ENCODE measurements around the gene CAMK2G. TPM values are rescaled to one million over a fixed set of nuclear protein-coding genes. Genes with fewer than 3 reads are reported as not detected.

The CAMK2G gene
- total RNA-seq, 1 donor from 2014 or later: 15.9 TPM

DNA sequence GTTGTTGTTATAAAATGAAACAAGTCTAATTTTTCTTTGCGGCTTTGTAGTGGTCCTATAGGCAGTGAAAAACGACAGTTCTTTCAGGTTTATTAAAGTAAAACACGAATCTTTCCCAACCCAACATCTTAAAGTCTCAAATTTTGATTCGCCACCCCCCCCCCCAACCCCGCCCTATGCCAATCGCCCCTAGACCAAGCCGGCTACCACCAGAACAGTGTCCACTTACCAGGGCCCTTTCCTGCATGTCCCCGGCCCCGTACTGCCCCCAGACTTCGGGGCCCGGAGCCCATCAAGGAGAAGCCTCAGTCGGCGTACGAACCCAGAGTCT is 92.8 kb downstream of the CAMK2G start:
- H3K4me1 Mint-ChIP-seq (ENCODE audit: low read depth): peaks cover 46% of the 10 kb centered on the region
- no peak for DNase-seq (ENCODE audit: low spot score)
- no peaks in the 10 kb centered on the region for H3K27me3 Mint-ChIP-seq (ENCODE audit: insufficient read depth)
- no peaks in the 10 kb centered on the region for H3K9me3 Mint-ChIP-seq
- peak overlapping the region; percentile 99 for H3K27ac Mint-ChIP-seq
- peaks cover 26% of the 10 kb centered on the region for H3K36me3 Mint-ChIP-seq (ENCODE audit: low read depth)
- H3K4me3 Mint-ChIP-seq: peak overlapping the region; percentile 99
- intact Hi-C loops (cut with micrococcal nuclease): loop anchor here (1.0 to 10.0 kb wide), 2 partner anchors 9 to 537 kb away; partner anchors contain the start of gene DNAJC9

DNA sequence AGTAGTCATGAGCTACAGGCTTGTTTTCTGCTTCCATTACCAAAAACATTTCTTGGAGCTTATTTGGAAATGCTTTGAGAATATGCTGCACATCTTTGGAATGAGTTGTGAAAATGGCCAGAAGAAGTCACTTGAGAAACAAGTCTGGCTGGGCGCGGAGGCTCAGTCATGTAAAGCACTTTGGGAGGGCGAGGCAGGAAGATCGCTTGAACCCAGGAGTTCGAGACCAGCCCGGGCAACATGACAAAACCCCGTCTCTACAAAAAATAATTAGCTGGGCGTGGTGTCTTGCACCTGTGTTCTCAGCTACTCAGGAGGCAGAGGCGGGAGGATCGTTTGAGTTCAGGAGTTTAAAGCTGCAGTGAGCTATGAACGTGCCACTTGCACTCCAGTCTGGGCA is 93.4 kb downstream of the CAMK2G start:
- Mint-ChIP-seq H3K4me1 (ENCODE audit: low read depth) (peaks cover 42% of the 10 kb centered on the region), H3K36me3 (ENCODE audit: low read depth) (peaks cover 24% of the 10 kb centered on the region), H3K27ac (peak overlapping the region; percentile 99), H3K9me3 (no peaks in the 10 kb centered on the region), H3K4me3 (peak overlapping the region; percentile 99), H3K27me3 (ENCODE audit: insufficient read depth) (no peaks in the 10 kb centered on the region)
- intact Hi-C loops (cut with micrococcal nuclease): loop anchor here (1.0 to 10.0 kb wide), 2 partner anchors 9 to 536 kb away; partner anchors contain the start of gene DNAJC9
- no peak for DNase-seq (ENCODE audit: low spot score)

DNA sequence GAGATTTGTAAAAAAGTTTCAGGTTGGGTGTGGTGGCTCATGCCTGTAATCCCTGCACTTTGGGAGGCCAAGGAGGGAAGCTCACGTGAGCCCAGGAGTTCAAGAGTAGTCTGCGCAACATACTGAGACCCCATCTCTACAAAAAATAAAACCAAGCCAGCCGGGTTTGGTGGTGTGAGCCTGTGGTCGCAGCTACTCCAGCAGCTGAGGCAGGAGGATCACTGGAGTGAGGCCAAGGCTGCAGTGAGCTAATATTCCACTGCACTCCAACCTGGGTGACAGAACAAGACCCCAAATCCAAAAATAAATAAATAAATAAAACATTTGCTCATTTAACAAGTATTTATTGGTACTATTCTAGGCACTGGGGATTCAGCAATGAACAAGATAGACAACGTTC is 94.1 kb downstream of the CAMK2G start:
- Mint-ChIP-seq H3K9me3 (no peaks in the 10 kb centered on the region), H3K36me3 (ENCODE audit: low read depth) (peaks cover 30% of the 10 kb centered on the region), H3K4me1 (ENCODE audit: low read depth) (peaks cover 48% of the 10 kb centered on the region), H3K4me3 (peak overlapping the region; percentile 99), H3K27me3 (ENCODE audit: insufficient read depth) (no peaks in the 10 kb centered on the region), H3K27ac (peak overlapping the region; percentile 9)
- intact Hi-C loops (cut with micrococcal nuclease): loop anchor here (10.0 kb wide), 1 partner anchor 536 kb away; the partner anchor contains the start of gene DNAJC9
- no peak for DNase-seq (ENCODE audit: low spot score)

DNA sequence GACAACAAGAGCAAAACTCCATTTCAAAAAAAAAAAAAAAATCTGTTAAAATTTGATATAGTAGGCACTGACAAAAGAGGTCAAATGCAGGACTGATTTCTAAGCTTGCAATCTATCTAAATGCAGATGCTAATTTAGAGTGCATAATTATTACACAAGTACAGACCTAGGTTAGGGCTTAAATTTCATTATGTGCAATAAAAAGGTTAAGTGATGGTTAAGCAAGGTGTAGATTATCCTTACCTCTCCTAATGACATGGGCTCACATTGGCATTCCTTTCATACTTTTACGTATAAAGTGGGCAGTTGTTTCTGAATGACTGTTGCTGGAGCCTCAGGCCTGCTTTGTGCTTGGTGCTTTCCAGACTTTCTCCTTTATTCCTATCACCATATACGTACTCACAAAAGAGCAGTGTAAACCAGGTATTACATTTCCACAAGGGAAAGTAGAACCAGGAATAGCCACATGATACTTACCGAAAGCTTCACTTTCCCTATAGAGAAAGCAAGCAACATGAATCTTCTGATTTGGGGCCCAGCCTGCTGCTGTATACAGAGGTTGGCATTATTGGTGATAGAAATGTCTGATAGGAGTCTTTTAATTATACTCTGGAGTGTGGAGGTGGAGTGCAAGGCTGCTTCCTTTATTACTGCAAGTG is 94.7 kb downstream of the CAMK2G start:
- peaks cover 51% of the 10 kb centered on the region for H3K4me1 Mint-ChIP-seq (ENCODE audit: low read depth)
- no peaks in the 10 kb centered on the region for H3K9me3 Mint-ChIP-seq
- H3K4me3 Mint-ChIP-seq: peak overlapping the region; percentile 56
- peak overlapping the region; percentile 9 for H3K27ac Mint-ChIP-seq
- H3K27me3 Mint-ChIP-seq (ENCODE audit: insufficient read depth): no peaks in the 10 kb centered on the region
- no peak for DNase-seq (ENCODE audit: low spot score)
- intact Hi-C loops (cut with micrococcal nuclease): loop anchor here (10.0 kb wide), 1 partner anchor 535 kb away; the partner anchor contains the start of gene DNAJC9
- peaks cover 34% of the 10 kb centered on the region for H3K36me3 Mint-ChIP-seq (ENCODE audit: low read depth)

DNA sequence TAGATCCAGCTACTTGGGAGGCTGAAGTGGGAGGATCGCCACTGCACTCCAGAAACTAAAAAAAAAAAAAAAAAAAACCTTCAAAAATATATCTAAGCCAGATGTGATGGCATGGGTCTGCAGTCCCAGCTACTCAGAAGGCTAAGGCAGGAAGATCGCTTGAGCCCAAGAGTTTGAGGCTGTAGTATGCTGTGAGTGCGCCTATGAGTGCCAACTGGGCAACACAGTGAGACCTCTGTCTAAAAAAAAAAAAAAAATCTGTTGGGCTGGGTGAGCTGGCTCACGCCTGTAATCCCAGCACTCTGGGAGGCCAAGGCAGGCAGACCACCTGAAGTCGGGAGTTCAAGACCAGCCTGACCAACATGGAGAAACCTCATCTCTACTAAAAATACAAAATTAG is 95.3 kb downstream of the CAMK2G start:
- H3K27me3 Mint-ChIP-seq (ENCODE audit: insufficient read depth): no peaks in the 10 kb centered on the region
- H3K9me3 Mint-ChIP-seq: no peaks in the 10 kb centered on the region
- intact Hi-C loops (cut with micrococcal nuclease): no loop called here
- peaks cover 39% of the 10 kb centered on the region for H3K36me3 Mint-ChIP-seq (ENCODE audit: low read depth)
- DNase-seq (ENCODE audit: low spot score): no peak
- no peak overlapping the region for H3K27ac Mint-ChIP-seq
- H3K4me3 Mint-ChIP-seq: no peak overlapping the region
- peaks cover 56% of the 10 kb centered on the region for H3K4me1 Mint-ChIP-seq (ENCODE audit: low read depth)

DNA sequence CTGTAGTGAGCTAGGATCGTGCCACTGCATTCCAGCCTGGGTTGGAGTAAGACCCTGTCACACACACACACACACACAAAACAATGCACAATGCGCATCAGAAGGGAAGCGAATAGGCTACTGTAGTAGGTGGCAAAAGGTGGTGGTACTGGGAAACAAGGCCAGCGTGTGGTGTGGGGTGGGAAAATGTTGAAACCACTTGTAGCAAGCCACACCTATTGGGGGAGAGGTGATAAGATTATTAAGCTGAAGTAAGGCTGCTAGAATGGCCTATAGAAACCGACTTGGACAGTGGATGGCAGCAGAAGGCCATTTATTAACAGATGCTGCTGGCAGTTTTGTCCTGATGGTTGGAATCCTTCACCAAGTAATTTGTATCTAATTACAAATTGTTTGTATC is 99.7 kb downstream of the CAMK2G start:
- DNase-seq (ENCODE audit: low spot score): no peak
- no peaks in the 10 kb centered on the region for H3K27me3 Mint-ChIP-seq (ENCODE audit: insufficient read depth)
- peak overlapping the region; percentile 94 for H3K4me3 Mint-ChIP-seq
- H3K27ac Mint-ChIP-seq: peak overlapping the region; percentile 35
- peaks cover 59% of the 10 kb centered on the region for H3K4me1 Mint-ChIP-seq (ENCODE audit: low read depth)
- intact Hi-C loops (cut with micrococcal nuclease): loop anchor here (5.0 kb wide), 3 partner anchors 103 to 813 kb away; no protein-coding TSS in a partner anchor
- H3K9me3 Mint-ChIP-seq: no peaks in the 10 kb centered on the region
- peaks cover 52% of the 10 kb centered on the region for H3K36me3 Mint-ChIP-seq (ENCODE audit: low read depth)

DNA sequence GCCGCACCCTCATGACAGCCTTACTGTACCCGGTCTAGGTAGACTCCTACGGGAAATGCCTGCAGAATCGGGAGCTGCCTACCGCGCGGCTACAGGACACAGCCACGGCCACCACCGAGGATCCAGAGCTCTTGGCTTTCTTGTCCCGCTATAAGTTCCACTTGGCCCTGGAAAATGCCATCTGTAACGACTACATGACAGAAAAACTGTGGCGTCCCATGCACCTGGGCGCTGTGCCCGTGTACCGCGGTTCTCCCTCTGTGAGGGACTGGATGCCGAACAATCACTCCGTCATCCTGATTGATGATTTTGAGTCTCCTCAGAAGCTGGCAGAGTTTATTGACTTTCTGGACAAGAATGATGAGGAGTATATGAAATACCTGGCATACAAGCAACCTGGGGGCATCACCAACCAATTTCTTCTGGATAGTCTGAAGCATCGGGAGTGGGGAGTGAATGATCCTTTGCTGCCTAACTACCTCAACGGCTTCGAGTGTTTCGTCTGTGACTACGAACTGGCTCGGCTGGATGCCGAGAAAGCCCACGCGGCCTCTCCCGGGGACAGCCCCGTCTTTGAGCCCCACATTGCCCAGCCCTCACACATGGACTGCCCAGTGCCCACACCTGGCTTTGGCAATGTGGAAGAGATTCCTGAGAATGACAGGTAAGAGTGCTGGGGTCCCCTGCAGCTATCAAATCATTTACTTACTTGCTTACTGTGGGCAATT is 101.0 kb downstream of the CAMK2G start:
- Mint-ChIP-seq H3K4me3 (peak overlapping the region; percentile 94), H3K4me1 (ENCODE audit: low read depth) (peaks cover 67% of the 10 kb centered on the region), H3K27me3 (ENCODE audit: insufficient read depth) (no peaks in the 10 kb centered on the region), H3K36me3 (ENCODE audit: low read depth) (peaks cover 61% of the 10 kb centered on the region), H3K9me3 (no peaks in the 10 kb centered on the region), H3K27ac (peak overlapping the region; percentile 91)
- DNase-seq (ENCODE audit: low spot score): no peak
- intact Hi-C loops (cut with micrococcal nuclease): loop anchor here (2.0 to 5.0 kb wide), 4 partner anchors 37 to 814 kb away; partner anchors contain the start of gene NDST2

DNA sequence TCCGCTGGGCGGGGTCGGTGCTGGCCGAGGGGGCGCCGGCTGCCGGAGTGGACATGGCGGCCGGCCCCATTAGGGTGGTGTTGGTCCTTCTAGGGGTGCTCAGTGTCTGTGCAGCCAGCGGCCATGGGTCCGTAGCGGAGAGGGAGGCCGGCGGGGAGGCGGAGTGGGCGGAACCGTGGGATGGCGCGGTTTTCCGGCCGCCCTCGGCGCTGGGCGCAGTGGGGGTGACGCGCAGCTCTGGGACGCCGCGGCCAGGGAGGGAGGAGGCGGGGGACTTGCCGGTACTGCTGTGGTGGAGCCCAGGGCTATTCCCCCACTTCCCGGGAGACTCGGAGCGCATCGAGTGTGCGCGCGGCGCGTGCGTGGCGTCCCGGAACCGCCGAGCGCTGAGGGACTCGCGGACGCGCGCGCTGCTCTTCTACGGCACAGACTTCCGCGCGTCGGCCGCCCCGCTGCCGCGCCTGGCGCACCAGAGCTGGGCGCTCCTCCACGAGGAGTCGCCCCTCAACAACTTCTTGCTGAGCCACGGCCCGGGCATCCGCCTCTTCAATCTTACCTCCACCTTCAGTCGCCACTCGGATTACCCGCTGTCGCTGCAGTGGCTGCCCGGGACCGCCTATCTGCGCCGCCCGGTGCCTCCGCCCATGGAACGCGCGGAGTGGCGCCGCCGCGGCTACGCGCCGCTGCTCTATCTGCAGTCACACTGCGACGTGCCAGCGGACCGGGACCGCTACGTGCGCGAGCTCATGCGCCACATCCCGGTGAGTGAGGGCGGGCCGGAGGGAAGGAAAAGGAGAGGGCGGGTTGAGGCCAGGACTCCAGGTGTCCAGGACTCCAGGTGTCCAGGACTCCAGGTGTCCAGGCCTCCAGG is 101.8 kb downstream of the CAMK2G start:
- peaks cover 67% of the 10 kb centered on the region for H3K4me1 Mint-ChIP-seq (ENCODE audit: low read depth)
- H3K27ac Mint-ChIP-seq: peak overlapping the region; percentile 91
- DNase-seq (ENCODE audit: low spot score): peak; percentile 85
- no peaks in the 10 kb centered on the region for H3K27me3 Mint-ChIP-seq (ENCODE audit: insufficient read depth)
- H3K36me3 Mint-ChIP-seq (ENCODE audit: low read depth): peaks cover 64% of the 10 kb centered on the region
- no peaks in the 10 kb centered on the region for H3K9me3 Mint-ChIP-seq
- H3K4me3 Mint-ChIP-seq: peak overlapping the region; percentile 94
- intact Hi-C loops (cut with micrococcal nuclease): loop anchor here (1.0 to 5.0 kb wide), 11 partner anchors 9 to 815 kb away; partner anchors contain the start of genes NDST2, SEC24C and ZSWIM8

DNA sequence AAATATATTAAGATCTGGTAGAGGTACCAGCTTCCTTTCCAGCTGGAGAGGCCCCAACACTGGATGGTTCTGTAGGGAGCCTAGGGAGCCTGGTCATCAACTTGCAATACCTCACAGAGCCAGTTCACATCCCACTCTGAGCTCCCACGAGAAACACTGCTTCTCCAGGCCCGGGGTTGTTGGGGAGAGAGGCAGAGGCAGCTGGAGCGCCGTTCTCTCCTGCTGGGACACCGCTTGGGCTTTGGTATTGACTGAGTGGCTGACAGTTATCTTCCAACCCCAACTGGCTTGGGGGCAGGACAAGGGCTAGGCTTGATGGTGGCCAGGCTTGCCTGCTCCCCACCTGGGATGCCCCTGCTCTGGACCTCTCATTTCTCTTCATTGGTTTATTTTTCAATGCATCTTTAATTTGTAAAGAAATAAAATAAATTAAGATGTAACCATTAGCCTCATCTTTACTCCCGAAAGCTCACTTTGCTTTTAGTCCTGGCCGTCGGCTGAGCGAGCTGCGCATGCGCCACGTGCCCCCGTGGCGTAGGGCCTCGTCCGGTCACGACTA is 102.6 kb downstream of the CAMK2G start:
- Mint-ChIP-seq H3K27ac (peak overlapping the region; percentile 91), H3K9me3 (no peaks in the 10 kb centered on the region), H3K36me3 (ENCODE audit: low read depth) (peaks cover 60% of the 10 kb centered on the region), H3K4me1 (ENCODE audit: low read depth) (peaks cover 63% of the 10 kb centered on the region), H3K27me3 (ENCODE audit: insufficient read depth) (no peaks in the 10 kb centered on the region), H3K4me3 (peak overlapping the region; percentile 94)
- intact Hi-C loops (cut with micrococcal nuclease): loop anchor here (1.0 to 5.0 kb wide), 11 partner anchors 10 to 816 kb away; partner anchors contain the start of genes NDST2, SEC24C and ZSWIM8
- peak; percentile 78 for DNase-seq (ENCODE audit: low spot score)

DNA sequence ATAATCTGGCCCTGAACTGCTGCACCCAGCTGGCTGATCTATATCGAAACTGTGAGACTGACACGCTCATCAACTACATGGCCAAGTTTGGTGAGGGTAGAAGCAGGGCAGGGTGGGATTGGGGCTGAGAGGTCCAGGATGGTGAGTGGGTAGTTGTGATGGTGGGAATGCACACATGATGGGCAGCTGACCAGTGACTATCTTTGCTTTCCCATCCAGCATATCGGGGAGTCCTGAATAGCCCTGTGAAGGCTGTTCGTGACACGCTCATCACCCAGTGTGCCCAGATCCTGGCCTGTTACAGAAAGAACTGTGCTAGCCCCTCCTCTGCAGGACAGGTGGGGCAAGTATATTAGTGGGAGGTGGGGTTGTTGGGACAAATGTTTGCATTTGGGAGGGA is 105.0 kb downstream of the CAMK2G start:
- H3K36me3 Mint-ChIP-seq (ENCODE audit: low read depth): peaks cover 70% of the 10 kb centered on the region
- H3K4me1 Mint-ChIP-seq (ENCODE audit: low read depth): peaks cover 58% of the 10 kb centered on the region
- intact Hi-C loops (cut with micrococcal nuclease): no loop called here
- no peak overlapping the region for H3K4me3 Mint-ChIP-seq
- DNase-seq (ENCODE audit: low spot score): no peak
- H3K9me3 Mint-ChIP-seq: no peaks in the 10 kb centered on the region
- no peak overlapping the region for H3K27ac Mint-ChIP-seq
- no peaks in the 10 kb centered on the region for H3K27me3 Mint-ChIP-seq (ENCODE audit: insufficient read depth)

DNA sequence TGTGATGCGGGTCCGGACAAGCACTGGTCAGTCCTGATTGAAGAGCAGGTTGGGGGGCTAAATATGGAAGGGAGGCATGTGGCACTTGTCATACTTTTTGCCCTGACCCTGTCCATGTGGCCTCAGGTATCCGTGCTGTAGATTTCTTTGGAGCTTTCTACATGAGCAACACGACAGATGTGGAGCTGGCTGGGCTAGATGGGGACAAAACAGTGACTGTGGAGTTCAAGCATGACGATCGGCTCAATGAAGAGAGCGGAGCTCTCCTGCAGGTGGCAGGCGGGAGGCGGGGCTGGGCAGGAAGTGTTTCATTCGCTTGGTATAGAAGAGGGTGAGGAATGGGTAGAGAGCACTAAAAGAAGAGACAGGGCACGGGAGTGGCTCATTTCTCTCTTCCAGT is 105.5 kb downstream of the CAMK2G start:
- intact Hi-C loops (cut with micrococcal nuclease): no loop called here
- Mint-ChIP-seq H3K4me3 (no peak overlapping the region), H3K27me3 (ENCODE audit: insufficient read depth) (no peaks in the 10 kb centered on the region), H3K4me1 (ENCODE audit: low read depth) (peaks cover 54% of the 10 kb centered on the region), H3K27ac (peak overlapping the region; percentile 65), H3K36me3 (ENCODE audit: low read depth) (peaks cover 67% of the 10 kb centered on the region), H3K9me3 (no peaks in the 10 kb centered on the region)
- peak; percentile 51 for DNase-seq (ENCODE audit: low spot score)

DNA sequence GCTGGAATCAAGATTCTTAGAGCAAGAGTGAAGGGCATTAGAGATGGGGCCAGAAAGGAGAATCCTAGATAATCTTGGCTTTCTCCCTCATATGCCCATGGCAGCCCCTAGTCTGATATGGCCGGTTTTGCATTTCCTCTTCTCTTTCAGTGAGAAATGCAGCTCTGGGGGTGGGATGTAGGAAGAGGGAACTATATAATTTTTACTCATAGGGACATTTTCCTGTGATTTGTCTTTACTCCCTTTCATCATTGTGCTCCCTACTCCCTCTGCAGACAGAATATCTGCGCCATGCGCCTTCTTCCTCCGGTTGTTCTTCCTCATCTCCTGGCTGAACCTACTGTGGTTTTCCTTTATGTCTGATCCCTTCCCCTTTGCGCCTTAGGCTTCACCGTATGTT is 109.3 kb downstream of the CAMK2G start:
- DNase-seq (ENCODE audit: low spot score): no peak
- H3K27me3 Mint-ChIP-seq (ENCODE audit: insufficient read depth): no peaks in the 10 kb centered on the region
- no peak overlapping the region for H3K4me3 Mint-ChIP-seq
- H3K36me3 Mint-ChIP-seq (ENCODE audit: low read depth): peaks cover 67% of the 10 kb centered on the region
- H3K9me3 Mint-ChIP-seq: no peaks in the 10 kb centered on the region
- peaks cover 55% of the 10 kb centered on the region for H3K4me1 Mint-ChIP-seq (ENCODE audit: low read depth)
- peak overlapping the region; percentile 78 for H3K27ac Mint-ChIP-seq
- intact Hi-C loops (cut with micrococcal nuclease): no loop called here

Data from activated T-helper 1 cell treated with anti-CD3 and anti-CD28 coated beads, Interleukin-12 subunit alpha, Interleukin-12 subunit beta, Interleukin-2, Interleukin-4 antibody, amounts not matched to agents 30 ng/mL and 10 ng/mL and 1 ng/mL, durations not matched to agents 14 hours and 24 hours and 36 hours (primary cell).